ENCODE data around the gene PDE10A.
A peak's percentile ranks its signal among the peaks of the same experiment; 100 is the strongest.
"Not testable (repeated sequence)": the region's sequence is repeated elsewhere in the genome, so short reads cannot be mapped to it uniquely, and the experiment has no call there.

The PDE10A gene

DNA sequence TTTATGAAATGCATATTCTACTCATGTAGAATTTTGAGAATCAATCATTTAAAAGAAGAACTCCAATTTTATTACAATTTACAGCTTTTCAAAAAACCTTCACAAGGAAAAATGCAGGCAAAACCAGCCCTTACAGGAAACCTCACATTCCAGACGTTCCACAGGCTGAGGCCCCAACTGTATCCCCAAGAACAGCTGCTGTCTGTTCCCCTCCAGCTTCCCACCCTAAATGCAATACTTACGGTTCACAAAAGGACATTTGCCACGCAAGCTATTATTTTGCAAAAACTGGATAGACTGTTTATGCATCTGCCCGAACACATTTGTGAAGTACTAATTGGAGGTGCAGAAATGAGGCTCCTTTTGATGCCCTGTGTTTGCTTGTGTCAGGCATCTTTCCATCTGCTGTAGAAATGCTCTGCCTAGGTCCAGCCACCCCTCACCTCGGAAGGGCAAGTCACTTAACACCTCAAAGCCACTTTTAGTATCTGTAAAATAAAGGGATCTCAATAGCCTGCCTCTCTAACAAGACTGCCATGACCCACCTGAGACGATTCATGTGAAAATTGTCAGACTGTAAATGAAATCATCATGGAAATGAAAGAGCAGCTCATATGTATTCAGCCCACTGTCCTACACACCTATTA is 26.5 kb downstream of the PDE10A start:
- no peak for TF ChIP-seq POLR2A (IDR thresholded peaks at IDR 0.05; ENCODE audit: low read depth, low read length)
- no peak for FAIRE-seq
- no peak for DNase-seq (ENCODE audit: insufficient read length, low spot score)

DNA sequence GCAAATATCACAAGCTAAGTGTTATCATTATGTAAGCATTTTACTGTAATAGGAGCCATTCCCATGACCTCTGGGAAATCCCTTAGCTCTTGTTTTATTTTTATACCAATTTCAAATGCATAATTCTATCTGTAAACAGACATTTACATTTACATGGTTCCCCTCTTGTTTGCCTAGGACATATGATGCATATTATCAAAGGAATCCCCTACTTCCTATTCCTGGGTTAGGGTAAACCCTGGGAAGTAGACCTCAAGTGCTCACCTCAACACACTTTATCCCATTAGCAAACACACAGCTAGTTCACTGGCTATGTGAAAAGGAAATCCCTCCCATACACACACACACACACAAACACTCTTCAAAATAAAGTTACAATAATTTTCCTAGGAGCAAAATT is 27.1 kb downstream of the PDE10A start:
- DNase-seq (ENCODE audit: insufficient read length, low spot score): no peak
- FAIRE-seq: no peak
- TF ChIP-seq POLR2A (IDR thresholded peaks at IDR 0.05; ENCODE audit: low read depth, low read length): no peak

DNA sequence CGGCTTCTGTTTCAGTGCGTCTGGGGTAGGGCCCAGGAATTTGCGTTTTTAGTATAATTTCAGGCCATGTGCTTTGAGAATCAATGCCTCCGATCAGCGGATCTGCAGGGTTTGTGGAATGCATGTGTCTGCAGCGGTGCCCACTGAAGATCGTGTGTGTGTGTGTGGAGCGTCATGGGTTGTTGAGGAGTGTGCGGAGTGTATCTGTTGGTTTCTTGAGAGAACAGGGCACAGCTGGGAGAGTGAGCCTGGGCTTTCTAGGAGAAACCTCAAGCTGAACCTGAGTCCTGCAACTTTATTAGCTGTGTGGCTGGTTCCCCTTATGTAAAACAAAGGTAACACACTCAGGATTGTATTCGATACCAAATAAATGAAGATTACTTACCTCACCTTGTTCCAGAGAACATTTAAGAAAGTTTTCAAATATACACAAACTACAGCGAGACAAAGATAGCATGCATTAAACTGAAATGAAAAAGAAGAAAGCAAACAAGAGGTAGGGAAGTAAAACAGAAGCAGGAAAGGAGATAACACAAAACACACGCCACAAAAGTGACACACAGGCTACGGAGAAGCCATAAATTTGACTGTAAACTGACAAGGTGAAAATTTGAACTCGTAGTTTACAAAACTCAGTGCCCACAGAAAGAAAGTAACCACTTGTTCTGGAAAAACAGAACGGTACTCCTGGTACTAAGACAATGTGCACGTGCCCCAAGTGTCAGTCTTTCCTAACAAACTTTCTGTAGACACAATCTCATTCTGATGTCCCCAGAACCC is 28.8 kb downstream of the PDE10A start:
- DNase-seq (ENCODE audit: insufficient read length, low spot score) (no peak), FAIRE-seq (no peak)
- no peak for TF ChIP-seq POLR2A (IDR thresholded peaks at IDR 0.05; ENCODE audit: low read depth, low read length)

DNA sequence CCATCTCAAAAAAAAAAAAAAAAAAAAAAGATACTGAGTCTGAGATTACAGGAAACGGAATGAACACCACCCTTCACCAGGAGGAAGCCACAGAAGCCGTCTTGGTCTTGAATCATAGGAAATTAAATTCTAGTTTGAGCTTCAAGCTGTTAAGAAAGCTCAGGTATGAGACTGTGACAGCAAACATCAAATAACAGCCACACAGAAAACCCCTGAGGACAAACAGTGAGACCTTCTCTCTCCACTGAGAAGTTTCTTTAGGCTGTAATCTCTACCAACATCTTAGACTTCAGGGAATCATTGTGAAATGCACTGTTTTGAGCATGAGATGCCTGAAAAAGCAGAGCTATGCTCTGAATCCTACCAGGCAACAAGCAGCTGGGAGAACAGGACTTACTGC is 30.8 kb downstream of the PDE10A start:
- TF ChIP-seq POLR2A (IDR thresholded peaks at IDR 0.05; ENCODE audit: low read depth, low read length): no peak
- FAIRE-seq (no peak), DNase-seq (ENCODE audit: insufficient read length, low spot score) (no peak)

DNA sequence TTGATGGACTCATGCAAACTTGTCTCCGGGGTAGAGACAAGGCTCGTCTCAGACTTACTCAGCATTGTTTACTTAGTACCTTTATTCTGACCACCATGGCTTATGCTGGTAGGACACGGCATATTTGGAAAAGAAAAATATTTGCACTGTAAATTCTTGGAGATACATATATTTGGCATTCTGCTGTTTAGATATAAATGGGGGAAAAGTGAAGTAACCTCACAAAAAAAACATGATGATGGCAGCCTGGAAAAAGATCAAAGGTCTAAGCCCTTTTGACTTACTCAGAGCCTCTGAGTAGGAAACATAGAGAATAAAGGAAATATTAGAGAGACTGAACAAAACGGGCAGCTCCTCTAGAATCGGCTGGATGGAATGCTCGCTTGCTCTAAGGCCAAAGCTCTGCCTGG is 32.5 kb downstream of the PDE10A start:
- no peak for FAIRE-seq
- DNase-seq (ENCODE audit: insufficient read length, low spot score): no peak
- TF ChIP-seq POLR2A (IDR thresholded peaks at IDR 0.05; ENCODE audit: low read depth, low read length): no peak

DNA sequence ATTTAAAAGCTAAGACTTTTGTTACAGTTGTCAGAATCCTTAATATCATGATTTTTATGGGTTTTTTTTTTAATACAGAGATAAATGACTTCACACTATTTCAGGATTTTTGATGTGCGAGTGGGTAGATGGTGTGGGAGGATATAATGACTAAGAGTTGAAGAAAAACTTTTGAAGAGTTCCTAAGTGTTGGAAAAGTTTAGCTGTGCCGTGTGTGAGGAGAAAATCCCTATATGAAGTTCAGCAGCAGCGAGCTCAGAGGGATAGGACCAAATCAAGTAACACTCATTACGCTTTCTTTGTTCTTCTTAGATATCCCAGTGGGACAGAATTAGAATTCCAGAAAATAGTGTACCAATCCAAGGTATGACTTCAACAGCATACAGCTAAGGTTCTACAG is 34.1 kb downstream of the PDE10A start:
- no peak for DNase-seq (ENCODE audit: insufficient read length, low spot score)
- no peak for FAIRE-seq
- TF ChIP-seq POLR2A (IDR thresholded peaks at IDR 0.05; ENCODE audit: low read depth, low read length): no peak

DNA sequence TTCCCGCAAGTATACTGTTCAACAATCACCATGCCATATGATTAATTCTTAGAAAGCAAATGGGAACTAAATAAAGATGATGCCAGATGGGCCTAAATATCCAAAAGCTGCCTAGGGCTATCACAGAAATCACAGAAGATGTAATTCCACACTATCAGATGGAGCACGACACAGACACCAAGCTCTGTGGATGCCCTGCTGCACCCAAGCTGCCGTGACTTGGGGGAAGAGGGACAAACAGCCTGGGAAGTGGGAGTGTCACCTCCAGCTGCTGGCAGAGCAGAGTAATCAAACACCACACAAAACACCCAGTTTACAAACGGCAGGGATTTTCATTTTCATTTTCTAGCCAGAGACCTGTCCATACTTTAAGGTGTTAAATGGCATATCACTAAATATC is 35.7 kb downstream of the PDE10A start:
- no peak for TF ChIP-seq POLR2A (IDR thresholded peaks at IDR 0.05; ENCODE audit: low read depth, low read length)
- DNase-seq (ENCODE audit: insufficient read length, low spot score): no peak
- no peak for FAIRE-seq

DNA sequence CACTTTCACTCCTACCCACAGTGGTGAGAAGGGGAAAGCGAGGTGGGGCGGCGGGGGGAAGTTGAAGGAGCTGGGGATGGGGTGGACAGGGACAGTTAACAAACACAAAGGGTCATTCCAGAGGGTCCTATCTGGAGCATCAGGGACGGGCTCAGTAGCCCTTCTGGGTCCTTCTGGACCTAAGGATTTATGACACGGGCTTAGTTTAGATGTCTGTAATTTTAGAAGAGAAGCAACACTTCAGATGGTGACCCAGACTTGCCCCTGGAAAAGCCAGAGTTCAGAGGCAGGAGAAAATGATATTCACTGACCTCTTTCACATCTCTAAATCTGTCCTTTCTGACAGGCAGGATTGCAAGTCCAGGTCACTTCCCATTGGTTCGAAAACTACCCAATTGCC is 36.3 kb downstream of the PDE10A start:
- DNase-seq (ENCODE audit: insufficient read length, low spot score) (no peak), FAIRE-seq (no peak)
- TF ChIP-seq POLR2A (IDR thresholded peaks at IDR 0.05; ENCODE audit: low read depth, low read length): no peak

DNA sequence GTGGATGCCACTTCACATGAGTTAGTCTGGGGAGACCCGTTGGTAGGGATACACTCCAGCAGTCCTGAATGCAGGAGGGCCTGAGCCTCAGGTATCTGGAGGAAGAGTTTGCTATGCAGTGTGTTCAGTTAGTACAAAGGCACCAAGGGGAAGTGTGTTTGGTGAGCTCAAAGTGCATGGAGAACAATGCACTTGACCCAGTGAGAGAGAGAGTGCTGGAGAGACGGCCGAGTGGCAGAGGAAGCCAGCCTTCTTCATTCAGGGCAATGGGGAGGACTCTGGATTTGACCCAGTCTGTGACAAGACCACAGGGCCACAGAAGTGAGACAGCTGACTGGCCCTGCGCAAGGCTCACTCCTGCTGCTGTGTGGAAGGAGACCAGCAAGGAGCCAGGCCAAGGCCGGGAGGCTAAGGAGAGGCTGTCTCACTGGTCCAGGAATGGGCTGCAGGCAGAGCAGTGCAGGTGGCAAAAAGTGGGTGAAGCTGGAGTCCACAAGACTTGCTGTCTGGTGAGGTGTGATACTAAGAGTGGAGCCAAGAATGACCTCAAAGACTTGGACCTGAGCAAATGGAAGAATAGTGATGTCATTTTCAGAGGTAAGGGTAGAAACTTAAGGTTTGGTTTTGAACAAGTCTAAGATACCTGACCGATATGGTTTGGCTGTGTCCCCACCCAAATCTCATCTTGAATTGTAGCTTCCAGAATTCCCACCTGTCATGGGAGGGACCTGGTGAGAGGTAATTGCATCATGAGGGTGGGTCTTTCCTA is 38.0 kb downstream of the PDE10A start:
- no peak for TF ChIP-seq POLR2A (IDR thresholded peaks at IDR 0.05; ENCODE audit: low read depth, low read length)
- no peak for DNase-seq (ENCODE audit: insufficient read length, low spot score)
- no peak for FAIRE-seq

DNA sequence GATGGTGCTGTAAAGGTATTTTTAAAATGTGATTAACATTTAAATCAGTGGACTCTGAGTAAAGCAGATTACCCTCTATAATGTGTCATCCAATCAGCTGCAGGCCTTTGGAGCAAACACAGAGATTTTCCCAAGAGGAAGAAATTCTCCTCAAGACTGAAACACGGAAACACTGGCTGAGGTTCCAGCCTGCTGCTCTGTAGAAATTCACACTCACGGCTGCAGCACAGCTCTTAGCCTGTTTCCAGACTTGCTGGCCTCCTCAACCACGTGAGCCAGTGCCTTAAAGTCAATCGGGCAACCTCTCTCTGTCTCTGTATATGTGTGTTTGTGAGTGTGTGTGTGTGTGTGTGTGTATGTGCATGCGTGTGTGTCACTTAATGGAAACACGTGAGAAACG is 41.1 kb downstream of the PDE10A start:
- TF ChIP-seq POLR2A (IDR thresholded peaks at IDR 0.05; ENCODE audit: low read depth, low read length): no peak
- no peak for DNase-seq (ENCODE audit: insufficient read length, low spot score)
- no peak for FAIRE-seq

DNA sequence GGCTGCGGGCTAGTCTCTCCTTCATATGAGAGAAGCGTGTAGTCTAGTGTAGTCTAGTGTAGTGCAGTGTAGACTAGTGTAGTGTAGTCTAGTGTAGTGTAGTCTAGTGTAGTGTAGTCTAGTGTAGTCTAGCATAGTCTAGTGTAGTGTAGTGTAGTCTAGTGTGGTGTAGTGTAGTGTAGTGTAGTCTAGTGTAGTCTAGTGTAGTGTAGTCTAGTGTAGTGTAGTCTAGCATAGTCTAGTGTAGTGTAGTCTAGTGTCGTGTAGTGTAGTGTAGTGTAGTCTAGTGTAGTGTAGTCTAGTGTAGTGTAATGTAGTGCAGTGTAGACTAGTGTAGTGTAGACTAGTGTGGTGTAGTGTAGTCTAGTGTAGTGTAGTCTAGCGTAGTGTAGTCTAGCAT is 44.1 kb downstream of the PDE10A start:
- not testable (repeated sequence) for FAIRE-seq; DNase-seq (ENCODE audit: insufficient read length, low spot score)

DNA sequence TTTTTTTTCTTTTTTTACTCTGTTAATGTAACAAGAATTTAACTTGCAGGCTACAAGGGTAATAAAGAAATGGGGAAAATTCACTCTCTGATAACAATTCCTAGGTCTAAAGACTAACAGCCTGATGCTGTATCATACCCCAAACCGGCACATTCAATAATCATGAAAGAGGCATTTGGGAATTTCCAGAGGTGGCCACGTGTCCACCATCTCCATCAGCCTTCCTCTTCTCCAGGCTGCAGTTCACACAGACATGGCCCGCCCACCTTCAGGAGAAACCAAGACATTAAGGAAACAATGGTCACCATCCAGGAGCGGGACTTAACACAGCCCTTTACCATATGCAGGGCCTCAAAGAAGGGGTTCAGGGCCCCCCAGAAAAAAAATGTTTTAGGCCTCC is 44.8 kb downstream of the PDE10A start:
- no peak for TF ChIP-seq POLR2A (IDR thresholded peaks at IDR 0.05; ENCODE audit: low read depth, low read length)
- FAIRE-seq: no peak
- DNase-seq (ENCODE audit: insufficient read length, low spot score): no peak

DNA sequence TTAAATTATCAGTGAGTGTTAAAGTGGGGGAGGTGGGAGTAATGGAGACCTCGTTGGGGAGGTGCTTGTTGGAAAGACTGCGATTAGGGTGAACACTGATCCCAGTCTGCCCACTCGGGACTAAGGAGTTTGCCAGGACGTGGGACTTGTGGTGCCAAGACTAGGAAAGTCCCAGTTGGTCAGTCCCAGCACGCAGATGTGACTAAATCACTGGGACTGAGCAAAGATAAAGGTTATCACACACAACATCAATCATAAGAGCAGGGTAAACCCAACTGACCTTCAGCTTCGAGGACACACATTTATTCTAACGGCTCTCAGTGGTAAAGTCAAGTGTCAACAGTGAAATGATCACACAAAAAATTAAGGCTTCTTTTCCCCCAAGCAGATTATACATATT is 45.5 kb downstream of the PDE10A start:
- TF ChIP-seq POLR2A (IDR thresholded peaks at IDR 0.05; ENCODE audit: low read depth, low read length): no peak
- FAIRE-seq: no peak
- DNase-seq (ENCODE audit: insufficient read length, low spot score): no peak

DNA sequence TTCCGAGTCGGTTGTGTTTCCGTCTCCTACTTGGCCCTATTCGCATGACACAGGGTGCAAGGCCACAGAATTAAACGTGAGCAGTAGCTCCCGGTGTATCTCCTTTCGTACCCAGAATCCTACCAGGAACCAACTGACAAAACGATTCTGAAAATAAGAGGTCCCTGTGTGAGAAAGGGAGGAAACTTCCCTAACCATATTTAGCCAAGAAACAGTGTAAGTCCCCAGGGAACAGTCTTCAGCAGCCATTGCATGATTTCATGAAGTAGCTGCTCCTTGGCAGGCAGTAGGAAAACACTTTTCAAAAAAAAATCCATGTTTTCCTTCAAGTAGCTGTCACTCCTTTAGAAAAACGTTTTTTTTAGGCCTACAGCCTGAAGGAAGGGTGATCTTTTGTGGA is 46.9 kb downstream of the PDE10A start:
- FAIRE-seq (no peak), DNase-seq (ENCODE audit: insufficient read length, low spot score) (no peak)
- TF ChIP-seq POLR2A (IDR thresholded peaks at IDR 0.05; ENCODE audit: low read depth, low read length): no peak

DNA sequence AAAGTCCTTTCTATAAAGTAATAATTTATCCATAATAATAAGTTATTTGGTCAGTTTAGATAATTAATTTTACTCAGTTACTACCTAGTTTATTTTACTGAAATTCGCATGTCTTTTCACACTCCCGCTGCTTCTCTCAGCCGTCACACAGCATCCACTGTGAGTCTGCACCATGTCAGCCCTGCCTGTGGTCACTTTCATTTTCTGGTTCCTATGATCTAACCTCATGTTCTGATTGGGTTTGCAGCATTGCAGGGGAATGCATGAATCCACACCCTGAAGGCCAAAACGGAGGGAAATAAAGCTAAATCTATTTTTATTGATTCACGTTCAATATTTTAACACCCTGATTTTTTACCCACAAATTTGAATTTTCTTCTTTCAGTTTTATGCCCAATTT is 47.4 kb downstream of the PDE10A start:
- DNase-seq (ENCODE audit: insufficient read length, low spot score): peak; percentile 50
- peak; percentile 62 for FAIRE-seq
- TF ChIP-seq POLR2A (IDR thresholded peaks at IDR 0.05; ENCODE audit: low read depth, low read length): no peak
